GM21619 (cell line): ENCODE measurements around the gene XRCC4.
A peak's percentile ranks its signal among the peaks of the same experiment; 100 is the strongest.
"Not testable (repeated sequence)": the region's sequence is repeated elsewhere in the genome, so short reads cannot be mapped to it uniquely, and the experiment has no call there.

Experiments
- ATAC-seq: cut with Tn5 transposase; IDR thresholded peaks from one replicate; pipeline ENCODE4 v1.9.1; 2021; ENCODE audit not compliant: unreplicated experiment

XRCC4 gene

DNA sequence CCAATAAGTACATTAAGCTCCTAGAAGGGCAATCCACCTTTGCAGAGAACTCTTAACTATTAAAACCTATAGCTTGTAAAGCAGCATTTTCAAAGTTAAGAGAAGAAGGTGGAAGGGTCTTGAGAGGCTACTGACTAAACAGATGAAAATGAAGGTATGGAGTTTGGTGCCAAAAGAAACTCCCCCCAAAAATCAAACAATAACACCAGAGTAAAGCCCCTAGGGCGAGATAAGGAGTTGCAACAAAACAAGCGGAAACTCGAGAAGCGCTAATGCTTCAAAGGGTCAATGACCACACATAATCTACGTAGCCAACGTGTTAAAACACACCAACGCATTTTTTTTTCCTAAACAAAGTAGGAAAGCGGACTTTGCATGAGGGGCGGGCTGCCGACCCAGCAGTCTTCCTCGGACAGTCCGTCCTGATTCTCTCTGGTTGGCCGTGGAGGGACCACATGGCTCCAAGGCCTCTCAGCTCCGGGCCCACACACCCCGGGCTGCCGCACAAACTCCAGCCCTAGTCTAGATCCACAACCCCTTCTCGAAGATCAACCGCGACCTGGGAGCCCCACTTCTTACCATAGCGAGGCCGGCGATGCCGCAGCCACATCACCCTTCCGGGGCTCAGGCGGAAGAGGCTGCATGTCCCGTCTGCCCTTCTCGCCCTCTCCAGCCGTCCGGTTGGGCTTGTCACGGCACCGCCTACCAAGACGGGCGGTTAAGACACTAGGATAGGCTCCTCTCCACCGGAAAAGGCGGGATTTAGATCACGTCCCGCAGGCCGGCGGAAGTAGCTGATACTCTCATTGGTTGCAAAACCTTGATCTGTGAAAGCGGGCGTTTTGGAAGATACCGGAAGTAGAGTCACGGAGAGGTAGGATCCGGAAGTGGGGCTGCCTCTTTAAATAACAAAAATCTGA is at the start of gene XRCC4, which contains the start of gene TMEM167A:
Gene XRCC4 (plus strand): TSS at position 806 of the 920 bp plus-strand sequence. CDS start 27,373 bp downstream, outside the sequence.
Gene TMEM167A (minus strand): TSS at position 653 of the 920 bp plus-strand sequence. CDS start 71 bp downstream, at position 582.
- ATAC-seq, result peak; percentile 98

DNA sequence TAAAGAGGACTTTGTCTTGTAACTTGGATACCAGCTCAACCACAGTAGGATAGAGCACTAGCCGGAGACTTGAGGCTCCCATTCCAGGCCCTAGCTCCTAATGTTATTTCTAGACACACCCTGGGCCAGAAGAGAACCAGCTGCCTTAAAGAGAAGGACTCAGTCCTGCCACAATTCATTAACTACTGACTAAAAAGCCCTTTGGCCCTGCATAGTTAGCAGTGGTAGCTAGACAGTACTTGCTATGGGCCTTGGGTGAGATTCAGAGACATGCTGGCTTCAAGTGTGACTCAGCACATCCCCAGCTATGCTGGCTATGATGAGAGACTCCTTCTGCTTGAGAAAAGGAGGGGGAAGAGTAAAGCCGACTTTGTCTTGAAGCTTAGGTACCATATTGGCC is 47.4 kb upstream of the XRCC4 start:
- ATAC-seq, result no peak

DNA sequence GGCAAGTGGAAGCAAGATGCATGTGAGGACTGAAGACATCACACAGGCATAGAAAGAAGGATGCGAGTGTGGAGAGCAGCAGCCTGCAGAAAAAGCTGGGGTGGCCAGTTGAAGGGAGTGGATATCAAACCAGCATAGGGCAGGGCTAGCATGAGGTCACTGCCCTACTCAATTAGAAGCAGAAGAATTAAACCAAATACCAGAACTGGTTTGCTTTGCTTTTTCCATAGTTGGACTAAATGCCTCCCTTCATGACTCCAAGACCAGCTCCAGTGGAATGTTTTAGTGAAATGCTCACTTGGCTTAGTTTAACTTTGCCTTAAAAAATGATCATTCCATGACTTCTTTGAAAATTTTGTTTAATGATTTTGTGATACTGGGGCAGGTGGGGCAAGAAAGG is 46.0 kb upstream of the XRCC4 start:
- no peak for ATAC-seq

DNA sequence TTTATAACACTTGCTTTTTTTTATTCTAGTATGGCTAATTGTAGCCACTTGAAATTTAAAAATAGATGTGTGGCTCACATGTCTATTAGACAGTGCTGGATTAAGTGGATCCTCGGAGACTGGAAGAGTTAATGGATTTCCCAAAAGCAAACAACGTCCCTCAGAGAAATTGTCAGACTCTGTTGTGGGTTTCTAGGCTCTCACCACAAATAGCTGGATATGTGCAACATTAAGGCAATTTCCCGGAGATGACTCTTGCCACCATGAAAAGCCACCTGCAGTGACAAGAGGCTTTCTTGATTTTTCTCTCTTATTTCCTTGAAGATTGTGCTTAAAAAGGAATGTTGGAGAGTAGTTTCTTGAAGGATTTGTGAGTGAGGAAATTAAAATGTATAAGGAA is 43.3 kb upstream of the XRCC4 start:
- ATAC-seq, result no peak

DNA sequence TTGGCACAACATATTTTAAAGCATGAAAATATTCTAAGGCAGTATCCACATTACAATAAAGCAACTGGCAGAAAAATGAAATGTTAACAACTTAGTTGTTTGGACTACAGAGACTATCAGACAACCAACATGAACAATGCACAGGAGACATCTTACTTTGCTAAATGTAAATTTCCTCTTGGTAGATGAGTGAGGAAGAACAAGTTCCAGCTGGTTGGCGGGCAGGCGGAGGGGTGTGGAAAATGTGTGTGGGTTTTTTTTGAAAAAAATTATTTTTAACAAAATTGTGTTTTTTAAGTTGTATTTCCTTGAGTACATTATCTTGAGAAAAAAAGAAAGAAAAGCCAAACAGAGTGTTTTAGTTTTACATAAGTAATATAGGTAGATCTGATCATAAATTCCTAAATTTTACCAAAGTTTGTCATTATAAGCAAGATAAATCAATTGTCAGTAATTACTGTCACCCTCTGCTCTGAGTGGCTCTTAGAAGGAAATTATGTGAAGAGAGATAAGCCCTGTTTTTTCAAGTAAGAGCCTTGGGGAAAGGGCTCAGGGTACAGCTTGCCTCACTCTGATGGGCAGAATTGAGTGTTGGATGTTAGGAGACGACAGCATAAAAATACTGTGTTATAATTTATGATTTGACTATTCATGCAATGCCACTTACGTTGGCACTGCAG is 42.7 kb upstream of the XRCC4 start:
- ATAC-seq, result no peak

DNA sequence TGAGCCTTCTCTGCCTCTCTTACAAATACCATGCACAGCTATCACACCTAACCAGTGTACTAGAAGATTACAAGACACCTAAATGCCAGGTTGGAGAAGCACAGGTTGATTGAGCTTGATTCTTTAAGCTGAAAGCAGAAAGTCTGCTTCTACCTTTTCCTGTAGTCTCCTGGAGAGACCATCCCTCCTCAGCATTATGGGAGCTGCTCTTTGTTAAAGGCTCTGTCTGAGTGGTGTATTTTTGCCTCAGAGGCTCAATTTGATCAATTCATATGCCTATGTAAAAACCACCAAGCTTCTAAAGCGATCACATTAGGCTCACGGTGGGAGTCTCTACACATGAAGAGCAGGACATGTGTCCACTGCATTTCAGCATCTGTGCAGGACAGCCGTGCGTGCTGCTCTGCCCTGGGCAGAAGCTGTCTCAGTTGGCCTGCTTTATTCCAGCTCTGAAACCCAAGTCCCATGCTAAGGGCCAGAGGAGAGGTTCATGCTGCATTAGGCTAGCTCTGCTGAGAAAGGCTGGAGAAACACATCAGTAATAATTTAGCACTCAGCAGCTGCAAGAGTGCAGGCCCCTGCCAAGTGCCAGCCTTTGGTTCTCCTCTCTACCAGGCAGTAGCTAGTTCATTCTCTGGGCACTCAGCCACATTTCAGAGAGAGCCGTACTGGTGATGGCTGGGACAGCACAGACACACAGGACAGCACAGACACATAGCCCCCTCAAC is 41.8 kb upstream of the XRCC4 start:
- no peak for ATAC-seq

DNA sequence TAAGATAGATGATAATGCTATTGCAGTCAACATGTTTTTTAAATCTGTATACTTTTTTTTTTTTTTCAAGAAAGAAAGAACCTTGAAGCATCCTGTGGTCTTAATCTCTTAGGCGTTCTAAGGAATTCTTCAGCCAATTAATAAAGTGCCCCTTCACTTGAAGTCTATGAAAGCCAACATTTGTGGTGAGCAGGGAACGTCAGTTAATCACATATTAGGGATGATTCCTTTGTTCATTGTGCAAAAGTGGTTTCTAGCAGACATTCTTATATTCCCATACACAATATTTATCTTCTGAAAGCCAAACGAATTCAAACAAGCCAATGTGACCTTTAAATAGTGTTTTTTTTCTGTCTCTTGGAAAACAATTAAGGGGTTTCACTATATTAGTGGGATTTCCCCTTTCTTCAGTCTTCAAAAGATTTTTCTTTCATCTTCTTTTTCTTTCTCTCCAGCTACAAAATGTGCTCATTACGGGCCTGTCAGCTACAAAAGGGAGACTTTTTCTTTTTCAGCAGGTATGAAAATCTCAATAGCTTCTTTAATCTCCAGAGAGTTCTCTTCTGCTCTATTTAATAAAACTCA is 40.3 kb upstream of the XRCC4 start:
- ATAC-seq, result no peak

DNA sequence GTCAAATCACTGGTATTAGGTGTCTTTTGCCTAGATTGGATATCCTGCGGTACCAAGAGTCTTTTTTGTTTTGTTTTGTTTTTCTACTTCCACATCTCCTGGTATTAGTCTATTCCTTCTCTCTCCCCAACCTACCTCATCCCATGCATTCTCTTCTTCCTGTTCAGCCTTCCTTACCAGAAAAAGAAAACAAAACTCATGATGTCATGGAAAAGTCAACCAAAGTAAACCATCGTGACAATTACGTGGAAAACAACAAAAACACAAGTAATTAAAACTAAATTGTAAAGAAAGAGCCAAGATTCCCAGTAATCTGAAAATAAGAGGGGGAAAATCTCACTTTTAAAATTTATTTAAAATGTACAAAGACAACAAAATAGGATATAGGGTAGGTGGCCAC is 38.4 kb upstream of the XRCC4 start:
- no peak for ATAC-seq

DNA sequence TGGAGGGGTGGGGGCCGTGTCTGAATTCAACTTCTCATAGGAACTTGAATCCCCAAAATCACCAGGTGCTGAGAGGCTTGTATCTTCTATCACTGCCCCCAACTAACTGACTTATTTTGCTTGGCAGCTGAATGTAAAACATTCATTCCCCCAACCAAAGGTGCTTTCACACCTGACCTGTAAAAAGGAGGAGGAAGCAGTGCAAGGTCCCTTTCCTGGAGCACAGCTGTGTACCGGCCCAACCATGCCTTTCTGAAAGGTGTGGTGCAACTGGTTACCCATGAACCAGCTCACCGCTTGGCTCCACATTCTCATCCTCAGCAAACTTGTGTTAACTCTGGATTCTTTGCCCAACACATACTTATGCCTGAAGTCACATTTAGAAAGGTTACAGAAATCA is 34.8 kb upstream of the XRCC4 start:
- no peak for ATAC-seq

DNA sequence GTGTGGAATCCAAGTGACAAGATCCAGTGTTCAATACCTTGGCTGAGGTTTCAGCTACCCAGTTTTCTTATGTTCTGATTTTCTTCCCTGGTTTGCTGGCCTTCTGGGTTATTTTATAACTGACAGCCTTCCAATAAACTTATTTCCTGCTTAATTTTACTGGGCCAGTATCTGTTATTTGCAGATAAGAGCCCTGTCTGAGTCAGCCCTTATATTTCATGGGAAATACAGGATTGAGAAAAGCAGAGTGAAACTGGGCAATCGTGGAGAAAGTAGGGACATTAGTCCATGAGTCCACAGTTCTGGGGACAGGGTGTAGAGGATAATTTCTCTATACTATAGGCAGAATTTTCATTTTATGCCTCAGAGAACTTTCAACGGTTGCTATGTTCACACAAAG is 32.4 kb upstream of the XRCC4 start:
- no peak for ATAC-seq

DNA sequence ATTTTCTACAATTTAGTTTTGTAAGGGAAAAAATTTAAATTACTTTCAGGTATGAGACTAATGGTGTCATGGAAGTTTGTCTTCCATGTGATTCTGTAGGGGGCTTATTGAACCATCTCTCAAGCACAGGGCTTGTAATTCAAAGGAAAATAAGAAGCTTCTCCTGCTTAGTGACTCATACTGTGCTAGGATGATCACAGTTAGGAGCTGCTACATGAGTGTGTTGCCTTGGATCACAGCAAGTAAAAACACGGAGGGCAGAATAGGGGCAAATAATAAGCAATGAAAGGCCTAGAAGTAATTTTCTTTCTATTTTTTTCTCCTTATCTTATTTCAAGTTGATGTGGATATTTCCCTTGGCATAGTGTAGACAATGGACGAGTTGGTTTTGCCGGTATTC is 29.1 kb upstream of the XRCC4 start:
- no peak for ATAC-seq

DNA sequence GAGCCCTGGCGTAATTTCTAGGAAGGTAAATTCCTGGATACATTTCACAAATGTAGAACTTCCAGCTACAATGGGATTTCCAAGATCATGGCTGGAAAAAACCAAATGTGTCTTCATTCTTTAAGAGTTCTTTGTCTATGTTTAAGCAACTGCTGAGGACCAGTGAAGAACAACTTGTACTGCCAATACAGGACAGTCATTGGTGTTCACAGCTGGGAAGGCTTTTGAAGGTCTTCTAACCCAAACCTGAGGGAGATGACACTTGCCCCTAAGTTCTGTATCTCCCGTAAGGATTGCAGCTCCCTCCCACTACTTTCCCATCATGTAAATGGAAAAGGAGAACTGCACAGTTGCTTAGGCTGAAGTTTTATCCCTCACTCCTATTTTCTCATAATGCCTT is 28.5 kb upstream of the XRCC4 start:
- no peak for ATAC-seq

DNA sequence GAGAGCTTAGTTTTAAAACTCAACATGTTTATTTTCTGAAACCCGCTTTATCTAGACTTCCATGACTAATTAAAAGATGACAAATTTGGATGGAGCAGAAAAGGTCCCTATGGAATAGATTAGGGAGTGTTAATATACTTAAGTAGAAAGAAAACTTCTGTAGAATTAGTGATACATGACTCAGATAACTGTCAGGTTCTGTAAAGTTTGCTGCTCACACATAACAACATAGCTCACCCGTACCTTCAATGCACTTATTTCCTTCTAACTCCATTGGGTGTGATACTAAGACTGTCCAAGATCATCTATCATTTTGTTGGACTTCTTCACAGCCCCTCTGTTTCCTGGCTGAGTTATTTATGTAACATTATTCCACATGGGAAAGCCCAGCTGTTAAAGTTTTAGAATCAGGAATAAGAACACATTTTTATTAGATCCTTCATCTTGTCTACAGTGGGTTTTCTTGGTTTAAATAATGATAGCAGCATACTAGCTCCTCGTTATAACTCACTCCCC is 27.9 kb upstream of the XRCC4 start:
- ATAC-seq, result no peak

DNA sequence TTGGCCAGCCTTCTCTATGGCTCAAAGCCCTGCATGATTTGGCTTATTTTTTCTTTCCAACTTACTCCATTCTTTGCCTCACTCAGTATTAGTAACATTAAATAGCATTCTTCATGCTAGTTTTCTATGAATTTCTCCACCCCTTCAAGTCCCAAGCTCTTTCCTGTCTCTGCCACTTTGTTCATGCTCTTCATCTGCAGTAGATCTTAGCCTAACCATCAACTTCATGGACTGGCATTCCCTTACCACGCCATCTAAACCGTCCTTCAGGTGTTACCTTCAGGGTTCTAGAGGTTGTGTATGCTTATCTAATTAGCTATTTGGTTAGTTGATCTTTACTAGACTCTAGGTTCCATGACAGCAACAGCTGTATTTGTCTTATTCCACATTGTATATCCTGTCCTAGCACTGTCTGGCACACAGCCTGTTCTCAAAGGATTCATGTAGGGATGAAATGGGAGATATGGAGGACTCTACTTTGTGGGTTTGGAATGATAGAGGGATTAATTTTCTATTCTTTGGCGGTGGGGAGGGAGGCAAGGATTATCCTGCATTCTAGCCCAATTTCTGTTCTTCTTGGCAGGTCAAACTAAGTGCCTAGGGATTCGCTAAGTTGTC is 26.5 kb upstream of the XRCC4 start:
- ATAC-seq, result no peak

DNA sequence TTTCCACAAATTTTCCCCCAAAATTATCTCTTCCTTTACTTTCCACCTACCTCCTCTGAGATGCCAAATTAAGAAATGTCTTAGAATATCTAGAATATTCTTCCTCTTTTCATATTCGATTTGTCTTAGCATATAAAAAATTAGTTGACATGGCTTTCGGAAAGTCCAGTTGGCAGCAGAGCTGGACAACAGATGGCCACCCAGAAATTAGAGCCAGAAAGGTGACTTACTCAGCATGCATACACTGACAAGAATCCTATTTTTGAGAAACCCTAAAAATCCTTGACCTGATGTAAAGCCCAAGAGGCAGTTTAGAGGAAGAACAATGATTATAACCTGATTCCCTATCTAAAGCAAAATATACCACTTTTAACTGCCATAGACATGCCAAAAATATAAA is 22.2 kb upstream of the XRCC4 start:
- ATAC-seq, result no peak

DNA sequence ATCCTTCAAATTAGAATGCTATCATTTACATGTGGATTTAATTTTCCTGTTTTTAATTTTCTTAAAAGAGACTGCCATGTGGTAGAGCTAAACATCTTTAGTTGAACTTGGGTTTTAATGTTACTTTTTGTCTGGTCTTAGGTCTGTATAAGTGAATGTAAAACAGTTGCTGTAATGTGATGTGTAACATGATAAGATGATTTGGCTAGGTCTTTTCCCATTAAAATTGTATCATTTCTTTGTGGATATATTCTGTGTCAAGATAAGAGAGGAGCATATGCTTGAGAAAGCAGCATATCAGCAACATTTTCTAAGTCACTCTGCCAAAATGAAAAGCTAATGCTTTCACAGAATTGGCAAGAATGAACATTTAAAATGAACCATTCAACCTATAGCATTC is 18.6 kb upstream of the XRCC4 start:
- no peak for ATAC-seq

DNA sequence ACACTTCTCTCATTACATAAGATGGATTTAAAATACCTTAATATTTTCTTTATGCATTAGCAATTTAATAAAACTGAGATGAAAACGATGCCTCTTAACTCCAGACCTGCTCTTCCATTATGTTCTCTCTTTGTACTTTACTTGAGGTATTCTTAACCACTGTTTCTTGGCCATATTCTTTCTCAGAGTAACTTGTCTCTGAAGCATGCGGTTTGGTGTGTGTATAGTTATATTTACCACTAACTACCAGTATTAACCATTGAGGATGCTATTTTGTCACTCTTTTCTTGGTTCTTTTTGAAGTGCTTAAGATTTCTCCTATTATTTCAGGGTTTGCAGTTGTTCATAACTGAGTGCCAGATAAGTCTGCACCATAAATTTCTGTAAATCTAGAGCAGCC is 18.0 kb upstream of the XRCC4 start:
- ATAC-seq, result no peak

DNA sequence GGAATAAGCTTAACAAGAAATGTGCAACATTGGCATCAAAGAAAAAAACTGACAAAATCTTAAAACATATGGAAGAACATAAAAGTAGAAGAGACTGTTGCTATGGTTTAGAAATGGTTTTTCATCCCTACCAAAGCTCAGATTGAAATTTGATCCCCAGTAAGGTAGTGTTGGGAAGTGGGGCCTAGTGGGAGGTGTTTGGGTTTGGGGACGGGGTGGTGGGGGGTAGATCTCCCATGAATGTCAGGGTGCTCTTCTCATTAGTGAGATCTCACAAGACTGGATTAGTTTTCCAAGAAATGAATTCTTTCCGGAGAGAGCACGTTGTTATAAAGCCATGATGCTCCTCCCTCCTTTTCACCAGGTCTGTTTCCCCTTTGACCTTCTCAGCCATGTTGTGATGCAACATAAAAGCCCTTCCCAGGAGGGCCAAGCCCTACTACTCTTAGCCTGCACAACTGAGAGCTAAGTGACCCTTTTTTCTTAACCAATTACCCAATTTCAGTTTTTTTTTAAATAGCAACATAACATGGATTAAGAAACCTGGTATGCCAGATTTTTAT is 10.7 kb upstream of the XRCC4 start:
- no peak for ATAC-seq

DNA sequence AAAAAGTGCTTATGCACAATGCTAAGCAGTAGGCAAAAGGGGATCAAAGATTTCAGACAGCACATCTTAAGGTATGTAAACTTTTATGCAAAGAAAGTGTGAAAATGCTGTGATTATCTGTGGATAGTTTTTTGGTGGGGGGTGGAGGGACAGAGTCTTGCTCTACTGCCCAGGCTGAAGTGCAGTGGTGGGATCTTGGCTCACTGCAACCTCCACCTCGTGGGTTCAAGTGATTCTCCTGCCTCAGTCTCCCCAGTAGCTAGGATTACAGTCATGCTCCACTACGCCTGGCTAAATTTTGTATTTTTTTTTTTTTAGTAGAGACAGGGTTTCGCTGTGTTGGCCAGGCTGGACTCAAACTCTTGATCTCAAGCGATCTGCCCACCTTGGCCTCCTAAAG is 10.0 kb upstream of the XRCC4 start:
- ATAC-seq, result not testable (repeated sequence)

DNA sequence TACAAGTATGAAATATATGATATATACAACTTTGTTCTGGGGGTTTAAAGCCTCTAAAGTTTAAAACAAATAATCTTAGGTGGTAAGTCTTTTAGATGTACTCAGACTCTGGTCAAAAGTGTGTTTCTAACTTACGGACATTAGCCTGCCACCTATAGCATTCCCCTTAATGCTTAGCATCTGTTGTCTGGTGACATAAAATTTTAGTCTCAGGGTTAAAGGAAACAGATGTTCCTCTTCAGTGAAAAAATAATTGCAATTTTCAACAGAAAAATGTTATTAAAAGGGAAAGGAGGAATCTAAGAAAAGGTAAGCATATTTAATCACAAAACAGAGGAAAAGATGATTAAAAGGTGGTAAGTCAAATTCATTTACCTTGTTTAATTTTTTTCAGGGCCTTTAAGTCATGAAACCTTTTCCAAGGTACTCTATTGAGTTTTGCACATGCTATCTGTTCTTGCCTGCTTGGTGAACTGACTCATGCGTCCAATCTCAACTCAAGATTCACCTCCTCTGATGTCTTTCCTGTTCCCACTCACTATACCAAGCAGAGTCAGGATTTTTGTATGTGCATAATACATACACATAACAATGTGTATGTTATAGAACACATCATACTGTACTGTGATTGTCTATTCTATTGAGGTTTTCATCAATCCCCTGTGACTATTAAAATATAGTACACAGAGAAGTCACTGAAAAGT is 8.1 kb upstream of the XRCC4 start:
- ATAC-seq, result no peak
